H9 (cell line): ENCODE results near the gene CMYA5. TPM values are rescaled to one million over a fixed set of nuclear protein-coding genes. Genes with fewer than 3 reads are reported as not detected.
A peak's percentile ranks its signal among the peaks of the same experiment; 100 is the strongest.

Source experiments
- DNase-seq: peaks from one replicate; pipeline ENCODE4 v3.0.0-alpha.2; 2017
- H2AFZ ChIP-seq: one replicate; pipeline ENCODE4 v1.6.1; 2013; ENCODE audit warnings: mild to moderate bottlenecking, low read length, control low read depth, moderate library complexity
- H2AK5ac ChIP-seq: 2 replicates; pipeline ENCODE4 v1.6.1; 2013; ENCODE audit warnings: low read length, control low read depth, mixed read lengths; ENCODE audit not compliant: insufficient read length
- H2BK120ac ChIP-seq: one replicate; pipeline ENCODE4 v1.6.1; 2013; ENCODE audit warnings: low read depth, mild to moderate bottlenecking, low read length, control low read depth, inconsistent platforms; ENCODE audit not compliant: poor library complexity, severe bottlenecking
- H2BK12ac ChIP-seq: 2 replicates; pipeline ENCODE4 v1.6.1; 2013; ENCODE audit warnings: low read length, control low read depth, mixed read lengths, low read depth; ENCODE audit not compliant: insufficient read length
- H2BK15ac ChIP-seq: 2 replicates; pipeline ENCODE4 v1.6.1; 2013; ENCODE audit warnings: low read depth, low read length, control low read depth
- H2BK20ac ChIP-seq: one replicate; pipeline ENCODE4 v1.6.1; 2013; ENCODE audit warnings: low read depth, mild to moderate bottlenecking, low read length, control low read depth, inconsistent platforms; ENCODE audit not compliant: poor library complexity, severe bottlenecking
- H2BK5ac ChIP-seq: 2 replicates; pipeline ENCODE4 v1.6.1; 2013; ENCODE audit warnings: low read length, control low read depth, mixed read lengths; ENCODE audit not compliant: insufficient read length
- H3K14ac ChIP-seq: 2 replicates; pipeline ENCODE4 v1.6.1; 2013; ENCODE audit warnings: low read length, control low read depth; ENCODE audit not compliant: insufficient read depth
- H3K18ac ChIP-seq: 2 replicates; pipeline ENCODE4 v1.6.1; 2013; ENCODE audit warnings: low read depth, mild to moderate bottlenecking, mixed read lengths, low read length, control low read depth; ENCODE audit not compliant: insufficient read length
- H3K23ac ChIP-seq: 2 replicates; pipeline ENCODE4 v1.6.1; 2013; ENCODE audit warnings: low read length, control low read depth, mixed read lengths, low read depth; ENCODE audit not compliant: insufficient read length
- H3K23me2 ChIP-seq: 2 replicates; pipeline ENCODE4 v1.6.1; 2013; ENCODE audit warnings: low read depth, mild to moderate bottlenecking, mixed read lengths, low read length, control low read depth; ENCODE audit not compliant: insufficient read length, poor library complexity, severe bottlenecking
- H3K27ac ChIP-seq: 2 replicates; pipeline ENCODE4 v1.5.1; 2013; ENCODE audit warnings: low read length, control low read depth, mixed read lengths, low read depth; ENCODE audit not compliant: insufficient read length
- H3K27me3 ChIP-seq: 2 replicates; pipeline ENCODE4 v1.6.1; 2013; ENCODE audit warnings: low read length, control low read depth, inconsistent platforms; ENCODE audit not compliant: insufficient read depth
- H3K4ac ChIP-seq: 2 replicates; pipeline ENCODE4 v1.6.1; 2013; ENCODE audit warnings: low read depth, mild to moderate bottlenecking, control low read depth, inconsistent platforms, low read length, moderate library complexity
- H3K4me1 ChIP-seq: 2 replicates; pipeline ENCODE4 v1.6.1; 2013; ENCODE audit warnings: low read length, control low read depth, inconsistent platforms; ENCODE audit not compliant: insufficient read depth
- H3K4me2 ChIP-seq: 2 replicates; pipeline ENCODE4 v1.6.1; 2013; ENCODE audit warnings: low read length, control low read depth, mixed read lengths; ENCODE audit not compliant: insufficient read length, insufficient read depth
- H3K56ac ChIP-seq: 2 replicates; pipeline ENCODE4 v1.6.1; 2013; ENCODE audit warnings: low read depth, mild to moderate bottlenecking, mixed read lengths, low read length, control low read depth; ENCODE audit not compliant: insufficient read length
- H3K79me1 ChIP-seq: 2 replicates; pipeline ENCODE4 v1.6.1; 2013; ENCODE audit warnings: low read depth, mild to moderate bottlenecking, moderate library complexity, low read length, control low read depth, inconsistent platforms; ENCODE audit not compliant: insufficient read depth, poor library complexity, severe bottlenecking
- H3K79me2 ChIP-seq: 2 replicates; pipeline ENCODE4 v1.6.1; 2013; ENCODE audit warnings: low read length, control low read depth, inconsistent platforms; ENCODE audit not compliant: insufficient read depth
- H3K9ac ChIP-seq: 2 replicates; pipeline ENCODE4 v1.6.1; 2013; ENCODE audit warnings: low read length, control low read depth, mixed read lengths; ENCODE audit not compliant: insufficient read length; ENCODE audit errors: extremely low read depth
- H3K9me3 ChIP-seq: one replicate; pipeline ENCODE4 v1.6.1; 2013; ENCODE audit warnings: low read depth, low read length, inconsistent platforms; ENCODE audit not compliant: control insufficient read depth
- H3T11ph ChIP-seq: one replicate; pipeline ENCODE4 v1.6.1; 2013; ENCODE audit warnings: mild to moderate bottlenecking, low read length, control low read depth, inconsistent platforms
- H4K20me1 ChIP-seq: one replicate; pipeline ENCODE4 v1.6.1; 2013; ENCODE audit not compliant: control insufficient read depth, insufficient read length, insufficient read depth
- H4K5ac ChIP-seq: 2 replicates; pipeline ENCODE4 v1.6.1; 2013; ENCODE audit warnings: low read depth, mild to moderate bottlenecking, mixed read lengths, low read length, control low read depth; ENCODE audit not compliant: insufficient read length
- H4K8ac ChIP-seq: replicated peaks from 2 replicates; pipeline ENCODE4 v1.6.1; 2013; ENCODE audit warnings: low read length, control low read depth, mixed read lengths, low read depth; ENCODE audit not compliant: insufficient read length
- H4K91ac ChIP-seq: 2 replicates; pipeline ENCODE4 v1.6.1; 2013; ENCODE audit warnings: low read depth, mild to moderate bottlenecking, moderate library complexity, mixed read lengths, low read length, control low read depth; ENCODE audit not compliant: insufficient read length
- H3K27ac Mint-ChIP-seq, 3 experiments: 2 replicates in 2 of 3; 3 replicates in 1 of 3; pipeline ENCODE4 v1.8.0; 2020 to 2021; ENCODE audit warnings: mixed read lengths in 3 of 3, mild to moderate bottlenecking in 1 of 3, moderate library complexity in 1 of 3
- H3K27me3 Mint-ChIP-seq: 2 replicates; pipeline ENCODE4 v1.8.0; 2021; ENCODE audit warnings: low read depth, mild to moderate bottlenecking, moderate library complexity, mixed read lengths
- H3K36me3 Mint-ChIP-seq, 3 experiments: 2 replicates in 2 of 3; 3 replicates in 1 of 3; pipeline ENCODE4 v1.8.0; 2020 to 2021; ENCODE audit warnings: low read depth in 3 of 3, mixed read lengths in 3 of 3; ENCODE audit not compliant: insufficient read depth in 1 of 3
- H3K4me1 Mint-ChIP-seq, 2 experiments: 2 replicates each; pipeline ENCODE4 v1.8.0; 2020; ENCODE audit warnings: mixed read lengths in 2 of 2
- H3K4me3 Mint-ChIP-seq, 2 experiments: 2 replicates in 1 of 2; 3 replicates in 1 of 2; pipeline ENCODE4 v1.8.0; 2020 to 2021; ENCODE audit warnings: mild to moderate bottlenecking in 2 of 2, mixed read lengths in 2 of 2, moderate library complexity in 1 of 2
- H3K9me3 Mint-ChIP-seq, 2 experiments: 2 replicates in 1 of 2; 3 replicates in 1 of 2; pipeline ENCODE4 v1.8.0; 2020; ENCODE audit warnings: mild to moderate bottlenecking in 2 of 2, mixed read lengths in 2 of 2, moderate library complexity in 1 of 2
- CTCF ChIP-seq: fragments of 200-600 bp; sonication (generic); conservative IDR thresholded peaks from 3 replicates; pipeline ENCODE4 v1.8.0; 2021; ENCODE audit warnings: antibody characterized with exemption, mild to moderate bottlenecking
- WGBS: extraction: QIAGEN DNeasy Blood & Tissue Kit; methylation state at CpG from one replicate; pipeline ENCODE4 v1.1.7; 2013; ENCODE audit warnings: missing lambda C conversion rate, low lambda C conversion rate, mixed read lengths; ENCODE audit not compliant: insufficient read length; ENCODE audit errors: extremely low coverage; 5-methylcytosine and 5-hydroxymethylcytosine counted together
- total RNA-seq: library from RNA; stranded (reverse); gene quantifications from 2 replicates; pipeline ENCODE4 v1.2.1, GENCODE V29; 2021

The CMYA5 gene
- total RNA-seq, 1 experiment from 2014 or later: 1.8 TPM

DNA sequence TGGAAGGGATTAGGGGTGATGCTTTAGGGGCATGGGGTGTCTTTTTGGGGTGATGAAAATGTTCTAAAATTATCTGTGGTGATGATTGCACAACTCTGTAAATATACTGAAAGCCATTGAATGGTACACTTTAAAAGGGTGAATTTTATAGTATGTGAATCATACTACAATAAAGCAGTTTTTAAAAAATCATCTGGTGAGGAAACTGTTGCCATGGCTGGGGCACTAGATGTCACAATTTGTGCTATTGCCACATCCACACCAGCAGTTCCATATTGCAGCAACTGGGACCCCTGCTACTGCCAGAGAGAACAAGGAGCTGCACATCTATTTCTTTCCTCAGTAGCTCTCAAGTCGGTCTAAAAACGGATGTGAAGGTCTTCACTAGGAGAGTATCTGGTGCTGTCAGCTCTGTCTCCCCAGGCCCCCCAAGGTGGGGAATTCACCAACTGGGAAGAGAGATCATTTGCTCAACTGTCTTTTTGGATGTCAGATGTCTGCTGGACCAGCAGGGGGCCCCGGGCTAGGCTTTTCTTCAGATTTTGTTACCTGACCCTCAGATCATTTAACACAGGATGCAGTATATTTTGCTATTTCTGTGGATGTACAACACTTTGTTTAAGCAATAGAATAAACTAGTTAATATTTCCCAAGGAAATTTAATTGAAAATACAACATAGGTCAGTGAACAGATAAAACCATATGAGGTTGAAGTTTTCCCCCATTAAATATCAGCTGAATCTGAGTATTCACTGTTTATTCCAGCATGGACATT is 13.2 kb downstream of the CMYA5 start:
- Histone ChIP-seq H3K23ac (no peak overlapping the region), H4K5ac (no peak overlapping the region), H4K91ac (no peak overlapping the region), H3K4me1 (no peaks in the 10 kb centered on the region; the same call in 1 of the 2 replicates), H3K4me2 (no peak overlapping the region), H3K56ac (no peak overlapping the region), H2BK20ac (no peak overlapping the region), H3T11ph (no peak overlapping the region), H2AK5ac (no peak overlapping the region), H3K9me3 (no peaks in the 10 kb centered on the region), H3K14ac (no peak overlapping the region), H3K23me2 (no peaks in the 10 kb centered on the region), H3K79me1 (no peaks in the 10 kb centered on the region), H2BK120ac (no peak overlapping the region), H4K20me1 (no peaks in the 10 kb centered on the region), H2BK5ac (no peak overlapping the region), H2BK12ac (no peak overlapping the region), H3K27me3 (no peaks in the 10 kb centered on the region), H3K27ac (no peak overlapping the region), H3K4ac (no peak overlapping the region), H3K9ac (no peak overlapping the region), H3K18ac (no peak overlapping the region), H2BK15ac (no peak overlapping the region), H3K79me2 (no peaks in the 10 kb centered on the region), H2AFZ (no peak overlapping the region), H4K8ac (no peak overlapping the region)
- DNase-seq: peak; percentile 39
- Mint-ChIP-seq H3K4me3 (no peak overlapping the region), H3K27ac (no peak overlapping the region), H3K9me3 (peaks cover 12 to 13% of the 10 kb centered on the region in 2 experiments), H3K27me3 (no peaks in the 10 kb centered on the region; the same call in 1 of the 2 replicates), H3K36me3 (peaks cover 0 to 7% (median 4%) of the 10 kb centered on the region in 3 experiments; a peak in 2 of 7 replicates), H3K4me1 (peaks cover 2 to 3% of the 10 kb centered on the region in 2 experiments; a peak in 3 of 4 replicates)
- WGBS: no CpG with 5 or more reads among the region's 3 CpGs
- peak; percentile 67 for TF ChIP-seq CTCF
